Heart left ventricle (tissue), 16 donors: Measurements from ENCODE around the gene FMNL3. TPM values are rescaled to one million over a fixed set of nuclear protein-coding genes. Genes with fewer than 3 reads are reported as not detected.
A peak's percentile ranks its signal among the peaks of the same experiment; 100 is the strongest.
"Not testable (repeated sequence)": the region's sequence is repeated elsewhere in the genome, so short reads cannot be mapped to it uniquely, and the experiment has no call there.

Experiments
- ATAC-seq, 4 donors: fragments of 200-7000 bp; cut with Tn5 transposase; one replicate each; pipeline ENCODE4 v1.9.1; 2020 to 2022; ENCODE audit warnings: moderate library complexity in 4 of 4, mild to moderate bottlenecking in 3 of 4, moderate number of reproducible peaks in 1 of 4
- DNase-seq, 5 donors: peaks; one replicate each; pipeline ENCODE4 v3.0.0-alpha.2; 2020
- H3K27ac ChIP-seq, 12 donors: fragments of 200-600 bp; sonication (generic) in 4 of 12; one replicate each; pipeline versions ENCODE4 v1.5.0 to v1.8.0; 2016 to 2022; ENCODE audit warnings: mild to moderate bottlenecking in 2 of 12
- H3K27me3 ChIP-seq, 9 donors: fragments of 200-600 bp; sonication (generic) in 2 of 9; one replicate each; pipeline versions ENCODE4 v1.5.1 to v1.8.0; 2016 to 2022; ENCODE audit warnings: mild to moderate bottlenecking in 3 of 9
- H3K36me3 ChIP-seq, 9 donors: fragments of 200-600 bp; sonication (generic) in 2 of 9; one replicate each; pipeline versions ENCODE4 v1.5.0 to v1.8.0; 2018 to 2022; ENCODE audit warnings: mild to moderate bottlenecking in 2 of 9
- H3K4me1 ChIP-seq, 12 donors: fragments of 200-600 bp; sonication (generic) in 4 of 12; one replicate each; pipeline versions ENCODE4 v1.5.0 to v1.8.0; 2016 to 2022; ENCODE audit warnings: mild to moderate bottlenecking in 3 of 12
- H3K4me3 ChIP-seq, 12 donors: fragments of 200-600 bp; sonication (generic) in 4 of 12; one replicate each; pipeline versions ENCODE4 v1.5.0 to v1.8.0; 2017 to 2022; ENCODE audit warnings: mild to moderate bottlenecking in 9 of 12, moderate library complexity in 4 of 12
- H3K9me3 ChIP-seq, 12 donors: fragments of 200-600 bp; sonication (generic) in 4 of 12; one replicate each; pipeline versions ENCODE4 v1.5.0 to v1.8.0; 2016 to 2022; ENCODE audit warnings: mild to moderate bottlenecking in 1 of 12
- CTCF ChIP-seq, 12 donors: fragments of 200-600 bp; sonication (generic) in 4 of 12; IDR thresholded peaks; one replicate each; pipeline versions ENCODE4 v1.5.0 to v1.8.0; 2018 to 2022; ENCODE audit warnings: antibody characterized with exemption in 12 of 12, mild to moderate bottlenecking in 5 of 12
- POLR2A ChIP-seq, 2 donors: fragments of 450-650 bp; IDR thresholded peaks; one replicate each; pipeline ENCODE4 v1.6.1; 2017; ENCODE audit warnings: antibody characterized with exemption in 2 of 2, mild to moderate bottlenecking in 2 of 2, moderate library complexity in 2 of 2
- WGBS, 4 donors: extraction: QIAGEN DNeasy Blood & Tissue Kit in 2 of 4; methylation state at CpG; one replicate each; pipeline versions ENCODE4 v1.1.5 to v1.1.7; 2013 to 2018; 5-methylcytosine and 5-hydroxymethylcytosine counted together
- intact Hi-C, 10 donors: fragments of 100-400 bp; cut with DNase I; formaldehyde crosslinking; loops; one replicate each; pipeline versions ENCODE4 v1.11.1 to v1.14.2; 2022
- polyA plus RNA-seq, 2 donors: library from polyadenylated mRNA; stranded (reverse); fragments of 200-250 nt; gene quantifications; one replicate each; pipeline ENCODE4 v1.2.3, GENCODE V29; 2013
- total RNA-seq, 9 donors: library from RNA; depleted of rRNA in 2 of 9; stranded (reverse); fragments of >200 nt in 2 of 9; fragmentation: NEBNext Ultra II Directional in 3 of 9; extraction: Animal tissue kit (Norgen Biotek cat#: 25700) in 3 of 9; gene quantifications; one replicate each; pipeline versions ENCODE4 v1.1.0 to v1.2.4, GENCODE V29; 2016 to 2023
- donor health status: ischemic (EF 13 %, LVEDD 7.1; RV severe dilation, severe dysfunction).
- donor health status: healthy with polysubstance abuse.
- donor health status: DM: no; HTN: yes; CAD: no.
- donor health status: DM: no; HTN: no; CAD: no.
- donor health status: ischemic (EF 25% LVEDD 6.9; RV normal size, moderate dysfunction).
- donor health status: ischemic (EF 25% LVEDD 5.7; RV mildly dilated, moderate dysfunction).
- donor health status: healthy.
- donor health status: DM: yes; HTN: yes; CAD: no.
- donor health status: ischemic (EF 35%, LVEDD 5.7; RV mildly dilated, moderate dysfunction).
- donor health status: nonischemic (EF 11% LVEDD 7.7; RV severe dilation, severe dysfunction).
- donor health status: DM: yes; HTN: yes; CAD: no.
- donor health status: PGD.
- donor health status: ischemic (EF 29% LVEDD 5.4; RV normal size, mild dysfunction).
- donor health status: nonischemic (EF 23%, LVEDD 6.1; RV moderate dilation, normal function).

The FMNL3 gene
- total and polyA plus RNA-seq, 11 donors: 5.9 to 33.9 (median 13.0) TPM

- peaks cover 0 to 11% (median 0%) of the 10 kb centered on the region in 12 donors for H3K9me3 ChIP-seq
- ATAC-seq (no peak), DNase-seq (no peak)
- no peak overlapping the region for H3K4me3 ChIP-seq
- no peaks in the 10 kb centered on the region for H3K36me3 ChIP-seq
- H3K27me3 ChIP-seq: peaks cover 0 to 4% (median 0%) of the 10 kb centered on the region in 9 donors
- H3K27ac ChIP-seq: no peak overlapping the region
- H3K4me1 ChIP-seq: no peaks in the 10 kb centered on the region
- 89 to 98% (median 94%) methylated on average over 7 of the region's 7 CpGs for WGBS, 4 donors
- intact Hi-C loops: no loop called here
- TF ChIP-seq CTCF (IDR thresholded peaks at IDR 0.05): no peak
- TF ChIP-seq POLR2A (IDR thresholded peaks at IDR 0.05): no peak
Measured at GRCh38 chr12:49615725-49616124, 91.5 kb downstream of the FMNL3 start.

DNA sequence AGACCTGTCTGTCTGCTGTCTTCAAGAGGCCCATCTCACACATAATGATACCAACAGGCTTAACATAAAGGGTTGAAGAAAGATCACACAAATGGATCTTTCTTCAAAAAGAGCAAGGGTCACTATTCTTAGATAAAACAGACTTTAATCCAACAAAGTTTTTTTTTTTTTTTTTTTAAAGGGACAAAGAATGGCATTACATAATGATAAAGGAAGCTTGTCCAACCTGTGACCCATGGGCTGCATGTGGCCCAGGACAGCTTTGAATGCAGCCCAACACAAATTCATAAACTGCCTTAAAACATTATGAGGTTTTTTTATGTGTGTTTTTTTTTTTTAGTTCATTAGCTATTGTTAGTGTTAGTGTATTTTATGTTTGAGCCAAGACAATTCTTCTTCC is 95.0 kb downstream of the FMNL3 start:
- ATAC-seq: no peak

DNA sequence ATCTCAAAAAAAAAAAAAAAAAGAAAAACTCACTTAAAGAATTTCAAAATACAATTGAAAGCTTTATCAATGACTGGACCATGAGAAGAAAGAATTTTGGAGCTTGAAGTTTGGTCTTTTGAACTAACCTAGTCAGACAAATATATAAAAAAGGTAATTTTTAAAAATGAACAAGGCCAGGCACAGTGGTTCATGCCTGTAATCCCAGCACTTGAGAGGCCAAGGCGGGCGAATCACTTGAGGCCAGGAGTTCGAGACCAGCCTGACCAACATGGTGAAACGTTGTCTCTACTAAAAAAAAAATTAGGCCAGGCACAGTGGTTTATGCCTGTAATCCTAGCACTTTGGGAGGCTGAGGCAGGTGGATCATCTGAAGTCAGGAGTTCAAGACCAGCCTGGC is 96.4 kb downstream of the FMNL3 start:
- H3K4me3 ChIP-seq, DNase-seq, ATAC-seq, H3K4me1 ChIP-seq, H3K36me3 ChIP-seq, H3K27ac ChIP-seq, H3K27me3 ChIP-seq, intact Hi-C loops: not testable (repeated sequence)
- H3K9me3 ChIP-seq: peaks cover 0 to 15% (median 0%) of the 10 kb centered on the region in 12 donors
- WGBS, 4 donors: 94 to 98% (median 95%) methylated on average over 4 of the region's 4 CpGs

More for the DNA sequence above, 95.0 kb downstream of the FMNL3 start:
- TF ChIP-seq POLR2A (IDR thresholded peaks at IDR 0.05) (no peak), CTCF (IDR thresholded peaks at IDR 0.05) (no peak)
- Histone ChIP-seq H3K36me3 (no peaks in the 10 kb centered on the region), H3K4me1 (peaks cover 0 to under 1% (median 0%) of the 10 kb centered on the region in 12 donors), H3K27me3 (no peaks in the 10 kb centered on the region), H3K4me3 (no peak overlapping the region), H3K9me3 (peaks cover 0 to 16% (median 0%) of the 10 kb centered on the region in 12 donors), H3K27ac (no peak overlapping the region)
- no peak for DNase-seq
- intact Hi-C loops: no loop called here

DNA sequence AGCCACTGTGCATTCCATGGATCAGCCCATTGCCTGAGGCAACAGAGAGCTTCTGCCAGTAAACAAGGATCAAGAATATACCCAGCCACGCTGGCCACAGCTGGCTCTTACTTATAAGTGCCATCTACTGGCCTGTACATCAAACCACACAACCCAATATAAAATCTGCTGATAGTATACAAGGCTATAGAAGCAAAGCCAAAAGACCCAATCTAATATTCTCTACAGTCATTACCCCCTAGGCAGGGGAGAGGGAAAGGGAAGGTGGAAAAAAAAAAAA is 97.4 kb downstream of the FMNL3 start:
- WGBS, 4 donors: 33 to 80% (median 71%) methylated on average over 1 of the region's 1 CpG
- peaks cover 0 to 7% (median 0%) of the 10 kb centered on the region in 12 donors for H3K4me1 ChIP-seq
- H3K9me3 ChIP-seq: peaks cover 0 to 11% (median 0%) of the 10 kb centered on the region in 12 donors
- no peak for TF ChIP-seq POLR2A (IDR thresholded peaks at IDR 0.05)
- no peak for TF ChIP-seq CTCF (IDR thresholded peaks at IDR 0.05)
- H3K27ac ChIP-seq: no peak overlapping the region
- no peak for DNase-seq
- no peaks in the 10 kb centered on the region for H3K27me3 ChIP-seq
- H3K36me3 ChIP-seq: no peaks in the 10 kb centered on the region
- intact Hi-C loops: no loop called here
- no peak for ATAC-seq
- H3K4me3 ChIP-seq: no peak overlapping the region

DNA sequence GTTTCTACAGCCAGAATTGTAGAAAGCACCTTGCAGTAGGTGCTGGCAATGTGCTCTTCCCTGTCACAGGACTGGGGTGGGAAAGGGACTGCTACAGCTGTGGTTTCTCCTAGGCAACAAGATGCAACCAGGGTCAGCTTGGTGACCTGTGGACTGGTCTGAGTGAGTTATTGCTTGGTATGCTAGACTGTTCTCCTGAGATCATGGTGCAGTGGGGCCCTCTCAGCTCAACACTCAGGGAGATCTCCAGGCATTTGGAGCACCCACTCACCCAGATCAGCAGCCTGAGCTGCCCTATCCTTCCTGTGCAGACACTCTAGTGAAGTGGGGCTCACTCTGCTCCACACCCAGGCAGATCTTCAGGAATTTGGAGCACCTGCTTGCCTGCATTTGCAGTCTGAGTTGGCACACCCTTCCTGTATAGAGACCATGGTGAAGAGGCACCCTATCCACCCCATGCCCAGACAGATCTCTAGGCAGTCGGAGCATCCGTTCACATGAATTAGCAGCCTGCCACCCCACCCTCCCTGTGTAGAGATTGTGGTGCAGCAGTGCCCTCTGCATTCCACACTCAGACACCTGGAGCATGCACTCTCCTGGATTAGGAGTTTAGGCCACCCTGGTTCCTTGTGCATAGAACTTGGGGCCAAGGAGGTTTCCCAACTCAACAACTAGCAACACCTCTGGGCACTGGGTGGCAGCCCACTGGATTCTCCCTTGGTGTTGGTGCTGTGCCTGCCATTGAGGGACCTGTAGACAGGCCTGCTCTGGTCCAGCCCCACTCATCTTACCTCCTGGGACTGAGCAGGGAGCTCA is 97.9 kb downstream of the FMNL3 start:
- no peak overlapping the region for H3K4me3 ChIP-seq
- no peaks in the 10 kb centered on the region for H3K36me3 ChIP-seq
- peaks cover 0 to 8% (median 0%) of the 10 kb centered on the region in 12 donors for H3K4me1 ChIP-seq
- intact Hi-C loops: no loop called here
- WGBS, 4 donors: 94 to 100% (median 97%) methylated on average over 2 of the region's 2 CpGs
- no peaks in the 10 kb centered on the region for H3K27me3 ChIP-seq
- H3K27ac ChIP-seq: no peak overlapping the region
- DNase-seq: no peak
- ATAC-seq: peak in 1 of 4 donors; percentile 11
- TF ChIP-seq POLR2A (IDR thresholded peaks at IDR 0.05): no peak
- no peak for TF ChIP-seq CTCF (IDR thresholded peaks at IDR 0.05)
- H3K9me3 ChIP-seq: peaks cover 0 to 11% (median 0%) of the 10 kb centered on the region in 12 donors

GRCh38 chr12:49605539-49605938 is 101.7 kb downstream of the FMNL3 start, which contains the start of gene FAM186B:
Gene FAM186B (minus strand): TSS chr12:49605639. CDS start chr12:49605477, 162 bp downstream.
- H3K27me3 ChIP-seq, ATAC-seq, H3K4me1 ChIP-seq, H3K27ac ChIP-seq, intact Hi-C loops, H3K4me3 ChIP-seq, H3K36me3 ChIP-seq, H3K9me3 ChIP-seq, DNase-seq: not testable (repeated sequence)
- WGBS, 4 donors: 93 to 98% (median 95%) methylated on average over 4 of the region's 4 CpGs
